Gastrocnemius medialis (tissue), 4 donors: ENCODE results near the gene PLXNA3. TPM values are rescaled to one million over a fixed set of nuclear protein-coding genes. Genes with fewer than 3 reads are reported as not detected.

Experiments used
- ATAC-seq, 2 donors: fragments of 150-250 bp; one replicate each; pipeline ENCODE4 v1.9.1; 2016
- DNase-seq, 2 donors: peaks; one replicate each; pipeline ENCODE4 v3.0.0-alpha.2; 2019
- H3K27ac ChIP-seq, 4 donors: fragments of 200-600 bp; sonication (generic); 1 replicate in 1 of 4; 2 replicates in 3 of 4; pipeline ENCODE4 v1.5.1; 2016 to 2018; ENCODE audit warnings: mild to moderate bottlenecking in 2 of 4, moderate library complexity in 1 of 4
- H3K27me3 ChIP-seq, 3 donors: fragments of 200-600 bp; sonication (generic) in 2 of 3; 1 replicate in 1 of 3; 2 replicates in 2 of 3; pipeline versions ENCODE4 v1.5.1 to v1.6.0; 2016 to 2019; ENCODE audit warnings: mild to moderate bottlenecking in 1 of 3, moderate library complexity in 1 of 3
- H3K36me3 ChIP-seq, 2 donors: fragments of 200-600 bp; sonication (generic) in 1 of 2; one replicate each; pipeline ENCODE4 v1.5.1; 2017 to 2018
- H3K4me1 ChIP-seq, 2 donors: fragments of 200-600 bp; sonication (generic) in 1 of 2; one replicate each; pipeline ENCODE4 v1.5.1; 2016 to 2017; ENCODE audit warnings: mild to moderate bottlenecking in 2 of 2
- H3K4me3 ChIP-seq, 4 donors: fragments of 200-600 bp; sonication (generic) in 3 of 4; 1 replicate in 1 of 4; 2 replicates in 3 of 4; pipeline ENCODE4 v1.5.1; 2016 to 2019; ENCODE audit warnings: mild to moderate bottlenecking in 2 of 4
- H3K9me3 ChIP-seq, 3 donors: fragments of 200-600 bp; sonication (generic) in 2 of 3; 1 replicate in 1 of 3; 2 replicates in 2 of 3; pipeline ENCODE4 v1.5.1; 2016 to 2019
- POLR2A ChIP-seq, 2 donors: fragments of 450-650 bp; IDR thresholded peaks; one replicate each; pipeline ENCODE4 v1.6.1; 2017; ENCODE audit warnings: antibody characterized with exemption in 2 of 2, mild to moderate bottlenecking in 2 of 2, moderate library complexity in 2 of 2
- in situ Hi-C, 4 donors: fragments of 200-750 bp; cut with MboI; loops; one replicate each; pipeline versions ENCODE4 v1.15.0 to v1.8.0; 2017; ENCODE audit warnings: low sequenced_read_pairs in 4 of 4
- intact Hi-C: fragments of 100-400 bp; cut with DNase I; formaldehyde crosslinking; loops from one replicate; pipeline ENCODE4 v1.15.1; 2023; ENCODE audit warnings: low total_unique reads
- total RNA-seq, 4 donors: library from RNA; depleted of rRNA; stranded (reverse); fragments of >200 nt; gene quantifications; one replicate each; pipeline versions ENCODE4 v1.1.0 to v1.2.3, GENCODE V29; 2016
- TF ChIP-seq, protein P1 (sequence below), 5 experiments: fragments of 450-650 bp in 3 of 5; fragments of 200-600 bp in 2 of 5; sonication (generic) in 2 of 5; IDR thresholded peaks in 4 of 5; conservative IDR thresholded peaks in 1 of 5; 1 replicate in 4 of 5; 2 replicates in 1 of 5; pipeline ENCODE4 v1.5.1; 2016 to 2019; ENCODE audit warnings: antibody characterized with exemption in 5 of 5, mild to moderate bottlenecking in 3 of 5, moderate library complexity in 3 of 5

Gene PLXNA3
- total RNA-seq, 4 donors from 2014 or later, result 1.2 to 10.7 (median 2.8) TPM

GRCh38 chrX:154436374-154436982 lies 21.6 kb upstream of the PLXNA3 start:
- in situ Hi-C loops, result no loop called here
- no peaks in the 10 kb centered on the region for H3K27me3 ChIP-seq
- TF ChIP-seq, protein P1, sequence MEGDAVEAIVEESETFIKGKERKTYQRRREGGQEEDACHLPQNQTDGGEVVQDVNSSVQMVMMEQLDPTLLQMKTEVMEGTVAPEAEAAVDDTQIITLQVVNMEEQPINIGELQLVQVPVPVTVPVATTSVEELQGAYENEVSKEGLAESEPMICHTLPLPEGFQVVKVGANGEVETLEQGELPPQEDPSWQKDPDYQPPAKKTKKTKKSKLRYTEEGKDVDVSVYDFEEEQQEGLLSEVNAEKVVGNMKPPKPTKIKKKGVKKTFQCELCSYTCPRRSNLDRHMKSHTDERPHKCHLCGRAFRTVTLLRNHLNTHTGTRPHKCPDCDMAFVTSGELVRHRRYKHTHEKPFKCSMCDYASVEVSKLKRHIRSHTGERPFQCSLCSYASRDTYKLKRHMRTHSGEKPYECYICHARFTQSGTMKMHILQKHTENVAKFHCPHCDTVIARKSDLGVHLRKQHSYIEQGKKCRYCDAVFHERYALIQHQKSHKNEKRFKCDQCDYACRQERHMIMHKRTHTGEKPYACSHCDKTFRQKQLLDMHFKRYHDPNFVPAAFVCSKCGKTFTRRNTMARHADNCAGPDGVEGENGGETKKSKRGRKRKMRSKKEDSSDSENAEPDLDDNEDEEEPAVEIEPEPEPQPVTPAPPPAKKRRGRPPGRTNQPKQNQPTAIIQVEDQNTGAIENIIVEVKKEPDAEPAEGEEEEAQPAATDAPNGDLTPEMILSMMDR (IDR thresholded peaks at IDR 0.05 in 4 of 5, conservative IDR thresholded peaks at IDR 0.05 in 1 of 5), result no peak
- no peak for TF ChIP-seq POLR2A (IDR thresholded peaks at IDR 0.05)
- intact Hi-C loops, result loop anchor here (2.0 to 5.0 kb wide), 3 partner anchors 26 to 54 kb away; partner anchors contain the start of genes RPL10, SLC10A3 and TAFAZZIN
- peaks cover 0 to 14% of the 10 kb centered on the region in 2 donors for H3K36me3 ChIP-seq
- peak overlapping the region; percentile 79 to 88 (median 82) for H3K27ac ChIP-seq
- H3K9me3 ChIP-seq, result no peaks in the 10 kb centered on the region
- peak overlapping the region; percentile 38 to 84 (median 66) for H3K4me3 ChIP-seq
- ATAC-seq, result peak; percentile 58 to 66
- DNase-seq, result no peak
- H3K4me1 ChIP-seq, result peaks cover 0 to 5% of the 10 kb centered on the region in 2 donors

GRCh38 chrX:154436983-154437752 lies 20.9 kb upstream of the PLXNA3 start, which contains the start of gene GDI1:
TSS of gene GDI1 (plus strand) at chrX:154437154. CDS start at chrX:154437255, 101 bp downstream.
- H3K36me3 ChIP-seq, result peaks cover 0 to 17% of the 10 kb centered on the region in 2 donors
- intact Hi-C loops, result loop anchor here (2.0 to 5.0 kb wide), 3 partner anchors 26 to 54 kb away; partner anchors contain the start of genes RPL10, SLC10A3 and TAFAZZIN

DNA sequence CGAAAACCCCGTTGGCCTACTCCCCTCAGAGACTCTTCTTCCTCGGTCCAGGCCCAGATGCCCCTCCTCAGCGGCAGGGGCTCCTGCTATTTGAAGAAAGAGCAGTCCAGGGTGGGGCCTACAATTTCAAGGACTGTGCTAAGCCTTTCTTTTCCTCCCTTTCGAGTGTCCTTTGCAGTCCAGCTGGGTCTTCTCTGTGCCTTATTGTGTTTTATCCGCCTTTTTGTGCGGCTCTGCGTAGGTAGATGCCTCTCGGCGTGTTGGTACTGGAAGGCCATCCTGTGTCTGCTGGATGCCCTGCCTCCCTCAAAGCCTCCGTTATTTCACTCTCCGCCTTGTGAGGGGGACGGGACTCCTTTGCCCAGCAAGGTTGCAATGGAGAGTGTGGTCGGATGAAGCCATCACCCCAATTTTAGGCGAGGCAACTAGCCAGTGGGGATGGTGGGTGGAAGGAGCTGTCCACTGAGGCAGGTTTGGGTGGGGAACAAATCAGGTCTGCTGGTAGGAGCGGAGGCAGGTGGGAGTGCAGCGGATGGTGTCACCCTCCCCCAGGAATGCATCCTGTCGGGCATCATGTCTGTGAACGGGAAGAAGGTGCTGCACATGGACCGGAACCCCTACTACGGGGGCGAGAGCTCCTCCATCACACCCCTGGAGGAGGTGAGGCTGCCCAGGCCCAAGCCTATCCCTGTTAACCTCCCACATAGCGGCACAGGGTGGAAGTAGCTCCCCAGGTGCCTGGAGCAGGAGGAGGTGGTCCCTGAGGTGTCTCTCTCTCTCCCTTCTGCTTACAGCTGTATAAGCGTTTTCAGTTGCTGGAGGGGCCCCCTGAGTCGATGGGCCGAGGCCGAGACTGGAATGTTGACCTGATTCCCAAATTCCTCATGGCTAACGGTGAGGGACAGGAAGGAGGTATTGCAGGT lies 19.8 kb upstream of the PLXNA3 start:
- no peak for ATAC-seq
- intact Hi-C loops, result loop anchor here (2.0 to 5.0 kb wide), 3 partner anchors 27 to 53 kb away; partner anchors contain the start of genes RPL10, SLC10A3 and TAFAZZIN
- Histone ChIP-seq H3K36me3 (peaks cover 0 to 17% of the 10 kb centered on the region in 2 donors), H3K4me3 (peak overlapping the region; percentile 64 to 84 (median 66)), H3K27me3 (no peaks in the 10 kb centered on the region), H3K4me1 (peaks cover 0 to 5% of the 10 kb centered on the region in 2 donors), H3K9me3 (no peaks in the 10 kb centered on the region), H3K27ac (peak overlapping the region; percentile 79 to 88 (median 82))
- DNase-seq, result no peak
- in situ Hi-C loops, result no loop called here
- no peak for TF ChIP-seq POLR2A (IDR thresholded peaks at IDR 0.05)
- TF ChIP-seq, protein P1 (IDR thresholded peaks at IDR 0.05 in 4 of 5, conservative IDR thresholded peaks at IDR 0.05 in 1 of 5), result no peak

More at GRCh38 chrX:154436983-154437752, 20.9 kb upstream of the PLXNA3 start, which contains the start of gene GDI1:
- Histone ChIP-seq H3K27ac (peak within 1 kb of the TSS; percentile 79 to 88 (median 82)), H3K4me3 (peak within 1 kb of the TSS; percentile 64 to 84 (median 66)), H3K27me3 (no peaks in the 10 kb centered on the region), H3K9me3 (no peaks in the 10 kb centered on the region), H3K4me1 (peaks cover 0 to 5% of the 10 kb centered on the region in 2 donors)
- in situ Hi-C loops, result no loop called here
- TF ChIP-seq POLR2A (IDR thresholded peaks at IDR 0.05), result peak; percentile 49 to 62
- TF ChIP-seq, protein P1 (IDR thresholded peaks at IDR 0.05 in 4 of 5, conservative IDR thresholded peaks at IDR 0.05 in 1 of 5), result no peak
- ATAC-seq (peak; percentile 72 to 75), DNase-seq (peak in 1 of 2 donors; percentile 36)

GRCh38 chrX:154439841-154440240 lies 18.2 kb upstream of the PLXNA3 start:
- intact Hi-C loops (loop anchor here (5.0 kb wide), 1 partner anchor 43 kb away; the partner anchor contains the start of gene RPL10), in situ Hi-C loops (no loop called here)
- Histone ChIP-seq H3K36me3 (peaks cover 0 to 14% of the 10 kb centered on the region in 2 donors), H3K4me1 (peaks cover under 1 to 7% of the 10 kb centered on the region in 2 donors), H3K9me3 (no peaks in the 10 kb centered on the region), H3K27me3 (no peaks in the 10 kb centered on the region), H3K4me3 (no peak overlapping the region), H3K27ac (no peak overlapping the region)
- DNase-seq, result no peak
- TF ChIP-seq, protein P1 (IDR thresholded peaks at IDR 0.05 in 4 of 5, conservative IDR thresholded peaks at IDR 0.05 in 1 of 5), result no peak
- no peak for TF ChIP-seq POLR2A (IDR thresholded peaks at IDR 0.05)
- no peak for ATAC-seq
